OCI-LY1 (cell line): ENCODE measurements around the gene IRF2BP2.

Source experiments
- CTCF ChIP-seq: fragments of 200-600 bp; sonication (generic), shearing (Covaris generic); IDR thresholded peaks from 2 replicates; pipeline ENCODE4 v1.5.1; 2017; ENCODE audit warnings: mild to moderate bottlenecking, antibody characterized with exemption, low read length, moderate library complexity, mixed read lengths
- EZH2 ChIP-seq: fragments of 200-600 bp; sonication (generic), shearing (Covaris generic); IDR thresholded peaks from 2 replicates; pipeline ENCODE4 v1.8.0; 2017; ENCODE audit warnings: borderline replicate concordance, mixed run types, mild to moderate bottlenecking, antibody characterized with exemption, low read length, moderate library complexity, mixed read lengths

DNA sequence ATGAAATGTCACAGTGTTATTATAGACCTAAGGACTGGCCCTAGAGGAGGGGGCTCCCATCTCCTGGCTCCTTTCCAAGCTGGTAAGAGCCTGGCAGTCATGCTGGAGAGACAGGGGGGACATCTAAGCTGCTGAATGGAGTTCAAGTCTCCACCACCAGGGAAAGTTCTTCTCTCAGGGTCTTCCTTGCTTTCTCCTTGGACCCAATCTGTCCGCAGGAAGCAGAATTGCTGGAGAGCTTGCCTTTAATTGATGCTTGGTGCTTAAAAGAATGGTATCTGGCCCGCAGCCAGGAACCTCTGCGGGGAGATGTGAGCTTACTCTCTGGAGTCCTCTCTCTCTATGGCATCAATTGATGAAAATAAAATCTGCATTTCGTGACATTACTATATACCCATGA is 25.1 kb downstream of the IRF2BP2 start:
- no peak for TF ChIP-seq EZH2
- no peak for TF ChIP-seq CTCF
